Upper lobe of left lung (tissue), 4 donors: ENCODE data around the gene TSC22D1.

ENCODE experiments used
- CTCF ChIP-seq, 6 experiments: fragments of 450-650 bp in 4 of 6; fragments of 200-600 bp in 2 of 6; sonication (generic) in 2 of 6; IDR thresholded peaks; one replicate each; pipeline ENCODE4 v1.5.1; 2016 to 2019; ENCODE audit warnings: antibody characterized with exemption in 6 of 6
- POLR2A ChIP-seq, 4 donors: fragments of 450-650 bp; IDR thresholded peaks; one replicate each; pipeline ENCODE4 v1.5.1; 2016 to 2017; ENCODE audit warnings: antibody characterized with exemption in 4 of 4, mild to moderate bottlenecking in 2 of 4

DNA sequence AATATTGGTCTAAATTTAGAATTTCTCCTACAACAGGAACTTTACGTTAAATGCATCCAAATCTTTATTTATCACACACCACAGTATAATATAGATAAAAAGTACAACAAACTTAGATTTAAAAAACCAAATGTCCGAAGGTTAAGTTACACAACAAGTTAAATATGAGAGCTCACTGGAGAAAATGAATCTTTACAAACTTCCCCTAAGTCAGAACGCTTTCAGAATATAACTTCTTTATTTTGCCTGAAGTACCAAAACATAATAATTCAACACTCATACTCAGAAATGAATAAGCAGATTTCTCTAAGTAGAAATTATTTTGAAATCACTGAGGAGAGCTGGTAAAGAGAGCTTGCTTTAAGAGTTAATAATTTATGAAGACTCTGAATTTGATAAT lies 33.8 kb downstream of the TSC22D1 start:
- no peak for TF ChIP-seq CTCF (IDR thresholded peaks at IDR 0.05)
- no peak for TF ChIP-seq POLR2A (IDR thresholded peaks at IDR 0.05)
